Measurements from ENCODE around the gene TMEM82.
A peak's percentile ranks its signal among the peaks of the same experiment; 100 is the strongest.

The TMEM82 gene

DNA sequence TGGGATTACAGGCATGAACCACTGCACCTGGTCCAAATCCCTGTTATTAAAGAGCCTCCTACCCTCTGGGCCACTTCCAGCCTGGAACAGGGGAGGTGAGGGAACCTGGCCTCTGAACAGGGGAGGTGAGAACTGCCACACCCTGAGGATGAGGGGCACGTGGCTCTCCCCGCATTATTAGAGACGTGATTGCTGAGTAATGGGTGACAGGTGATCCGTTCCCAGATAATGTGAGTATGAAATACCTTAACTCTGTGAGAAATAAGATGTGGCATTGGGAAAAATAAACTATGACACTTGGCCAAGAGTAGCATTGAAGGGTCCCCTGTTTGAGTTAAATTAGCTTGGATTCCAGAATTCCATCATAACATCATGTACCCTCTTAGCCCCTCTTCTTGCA is 19.9 kb upstream of the TMEM82 start:
- DNase-seq, result no peak

- DNase-seq, result no peak
Observed at GRCh38 chr1:15722836-15723532, 19.3 kb upstream of the TMEM82 start.

GRCh38 chr1:15723631-15724246 is 18.6 kb upstream of the TMEM82 start:
- peak; percentile 74 for DNase-seq

DNA sequence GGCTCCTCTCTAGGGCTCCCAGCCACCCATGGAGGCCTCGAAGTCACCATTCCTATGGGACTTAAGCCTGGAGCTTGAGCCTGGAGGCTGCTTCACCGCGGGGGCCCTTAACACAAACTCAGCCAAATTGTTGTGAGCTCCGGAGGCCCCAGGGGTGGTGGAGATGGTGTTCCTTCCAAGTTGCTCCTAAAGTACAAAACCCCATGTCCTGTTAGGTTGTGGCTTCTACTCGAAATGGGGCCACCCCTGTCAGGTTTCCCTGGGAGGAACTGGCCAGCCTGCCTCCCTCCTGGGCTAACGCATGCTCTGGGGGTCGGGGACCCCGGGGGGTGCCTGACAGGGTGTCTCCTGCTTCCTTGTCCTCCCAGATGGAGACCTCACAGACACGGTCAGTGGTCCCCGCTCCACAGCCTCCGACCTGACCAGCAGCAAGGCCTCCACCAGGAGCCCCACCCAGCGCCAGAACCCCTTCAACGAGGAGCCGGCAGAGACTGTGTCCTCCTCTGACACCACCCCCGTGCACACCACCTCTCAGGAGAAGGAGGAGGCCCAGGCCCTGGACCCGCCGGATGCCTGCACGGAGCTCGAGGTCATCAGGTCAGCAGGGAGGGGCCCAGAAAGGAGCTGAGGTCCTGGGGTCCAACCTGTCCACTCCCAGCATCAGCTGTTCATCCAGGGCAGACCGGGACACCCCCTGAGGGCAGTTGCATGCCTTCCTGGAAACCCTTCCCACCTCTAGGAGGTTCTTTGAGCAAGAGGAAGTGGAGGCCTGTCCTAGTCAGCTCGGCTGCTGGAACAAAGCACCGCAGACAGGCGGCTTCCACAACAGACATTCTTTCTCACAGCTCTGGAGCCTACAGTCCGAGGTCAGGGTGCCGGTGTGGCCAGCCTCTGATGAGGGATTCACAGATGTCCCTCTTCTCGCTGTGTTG is 17.1 kb upstream of the TMEM82 start:
- no peak for DNase-seq

GRCh38 chr1:15726508-15726907 is 15.8 kb upstream of the TMEM82 start:
- DNase-seq, result no peak

- no peak for DNase-seq
Observed at GRCh38 chr1:15727021-15727420, 15.3 kb upstream of the TMEM82 start.

DNA sequence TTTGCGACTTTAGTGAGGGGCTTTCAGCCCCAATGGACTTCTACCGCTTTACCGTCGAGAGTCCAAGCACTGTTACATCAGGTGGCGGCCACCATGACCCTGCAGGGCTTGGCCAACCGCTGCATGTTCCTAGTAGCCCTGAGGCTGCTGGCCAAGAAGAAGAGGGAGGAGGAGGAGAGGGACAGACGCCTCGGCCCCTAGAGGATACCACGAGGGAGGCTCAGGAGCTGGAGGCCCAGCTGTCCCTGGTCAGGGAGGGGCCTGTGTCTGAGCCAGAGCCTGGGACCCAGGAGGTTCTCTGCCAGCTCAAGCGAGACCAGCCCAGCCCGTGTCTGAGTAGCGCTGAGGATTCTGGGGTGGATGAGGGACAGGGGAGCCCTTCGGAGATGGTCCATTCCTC is 14.9 kb upstream of the TMEM82 start:
- DNase-seq, result no peak

GRCh38 chr1:15727866-15728534 is 14.3 kb upstream of the TMEM82 start:
- DNase-seq, result peak; percentile 21

GRCh38 chr1:15728937-15729657 is 13.2 kb upstream of the TMEM82 start:
- no peak for DNase-seq

DNA sequence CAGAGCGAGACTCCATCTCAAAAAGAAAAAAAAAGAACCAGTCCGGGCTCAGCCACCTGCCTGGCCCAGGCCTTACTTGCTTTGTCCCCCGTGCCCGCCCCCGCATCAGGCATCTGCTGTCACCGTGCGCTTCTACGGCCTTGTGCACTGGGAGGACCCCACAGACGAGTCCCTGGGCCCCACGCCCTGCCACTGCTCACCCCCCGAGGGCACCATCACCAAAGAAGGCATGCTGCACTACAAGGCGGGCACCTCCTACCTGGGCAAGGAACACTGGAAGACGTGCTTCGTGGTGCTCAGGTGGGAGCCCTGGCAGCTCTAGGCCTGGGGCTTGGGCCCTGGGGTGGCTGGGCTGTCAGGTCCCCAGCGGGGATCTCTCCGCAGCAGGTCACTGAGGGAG is 11.9 kb upstream of the TMEM82 start:
- no peak for DNase-seq

- no peak for DNase-seq
Observed at GRCh38 chr1:15730936-15731335, 11.4 kb upstream of the TMEM82 start.

- DNase-seq, result no peak
Observed at GRCh38 chr1:15731735-15732685, 10.3 kb upstream of the TMEM82 start.

DNA sequence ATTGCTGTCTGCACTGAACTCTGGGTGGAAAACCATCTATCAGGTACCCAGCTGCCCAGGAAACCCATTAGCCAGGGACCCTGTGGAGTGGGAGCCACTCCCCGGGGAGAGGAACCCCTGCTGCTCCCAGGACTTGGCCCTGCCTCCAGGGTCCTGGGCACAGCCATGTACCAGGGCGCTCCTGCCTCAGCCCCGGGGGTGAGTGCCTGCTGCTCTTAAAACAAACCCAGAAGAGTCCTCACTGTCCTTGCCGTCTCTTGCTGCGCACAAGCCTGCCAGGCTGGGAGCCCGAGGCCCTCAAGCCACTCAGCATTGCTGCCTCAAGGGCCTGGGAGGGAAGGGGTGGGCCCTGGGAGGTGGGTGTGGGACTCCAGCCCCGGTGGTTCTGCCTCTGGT is 9.6 kb upstream of the TMEM82 start:
- DNase-seq, result no peak

GRCh38 chr1:15733218-15733725 is 9.0 kb upstream of the TMEM82 start:
- no peak for DNase-seq

- no peak for DNase-seq
Observed at GRCh38 chr1:15733726-15734226, 8.5 kb upstream of the TMEM82 start.

GRCh38 chr1:15734296-15734695 is 8.0 kb upstream of the TMEM82 start:
- no peak for DNase-seq

GRCh38 chr1:15734901-15735300 is 7.4 kb upstream of the TMEM82 start:
- no peak for DNase-seq

DNA sequence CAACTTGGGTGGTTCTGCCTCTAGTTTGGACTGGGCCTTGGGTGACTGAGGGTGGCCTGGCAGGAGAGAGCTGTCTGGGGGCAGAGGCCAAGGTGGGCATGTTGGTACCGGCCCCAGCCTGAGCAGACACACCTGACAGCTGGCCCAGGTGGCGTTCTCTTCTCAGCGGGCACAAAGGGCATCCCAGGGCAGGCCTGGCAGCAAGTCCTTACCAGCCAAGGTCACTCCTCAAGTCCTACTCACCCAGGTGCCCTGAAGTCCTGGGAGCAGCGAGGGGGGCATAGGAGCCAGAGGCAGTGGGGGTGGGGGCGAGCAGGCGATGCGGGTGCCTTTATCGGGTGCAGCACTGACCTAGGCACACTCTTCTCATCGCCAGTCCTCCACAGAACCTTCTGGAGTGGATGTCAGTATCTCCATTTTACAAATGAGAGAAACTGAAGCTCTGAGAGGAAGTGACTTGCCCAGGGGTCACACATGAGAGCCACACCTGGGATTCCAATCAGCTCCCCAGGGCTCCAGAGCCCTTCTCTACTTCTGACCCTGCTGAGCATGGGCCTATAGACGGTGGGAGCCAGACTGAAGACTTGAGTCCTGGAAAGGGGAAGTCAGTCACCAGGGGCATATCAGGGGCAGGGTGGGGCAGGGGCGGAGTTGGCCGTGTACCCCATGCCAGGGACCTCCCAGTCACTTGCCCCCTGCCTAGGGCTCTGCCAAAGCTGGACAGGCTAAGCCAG is 6.8 kb upstream of the TMEM82 start:
- no peak for DNase-seq

DNA sequence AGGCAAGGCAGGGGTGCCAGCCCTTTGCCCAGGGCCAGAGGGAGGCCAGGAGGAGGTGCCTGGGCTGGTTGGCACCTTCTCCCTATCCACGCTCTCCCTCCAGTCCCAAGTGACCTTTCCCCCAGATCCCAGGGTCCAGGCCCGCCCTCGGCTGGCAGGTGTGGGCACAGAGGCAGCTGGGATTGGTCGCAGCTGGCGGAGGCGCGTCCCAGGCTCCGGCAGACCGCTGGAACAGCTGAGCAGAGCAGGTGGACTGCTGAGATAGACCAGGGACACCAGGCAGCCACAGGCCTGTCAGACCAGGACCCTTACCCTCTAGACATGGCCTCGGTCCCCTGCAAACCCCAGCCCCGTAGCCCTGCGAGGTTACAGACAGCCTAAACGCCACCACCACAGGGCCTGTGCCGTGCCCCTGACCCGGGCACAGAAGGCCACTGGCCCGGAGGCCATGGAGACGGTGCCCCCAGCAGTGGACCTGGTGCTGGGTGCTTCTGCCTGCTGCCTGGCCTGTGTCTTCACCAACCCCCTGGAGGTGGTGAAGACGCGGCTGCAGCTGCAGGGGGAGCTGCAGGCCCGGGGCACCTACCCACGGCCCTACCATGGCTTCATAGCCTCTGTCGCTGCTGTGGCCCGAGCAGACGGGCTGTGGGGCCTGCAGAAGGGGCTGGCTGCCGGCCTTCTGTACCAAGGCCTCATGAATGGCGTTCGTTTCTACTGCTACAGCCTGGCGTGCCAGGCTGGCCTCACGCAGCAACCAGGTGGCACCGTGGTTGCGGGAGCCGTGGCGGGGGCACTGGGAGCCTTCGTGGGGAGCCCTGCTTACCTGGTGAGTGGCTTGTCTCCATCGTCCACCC is 6.0 kb upstream of the TMEM82 start, which contains the start of gene SLC25A34:
TSS of gene SLC25A34 (plus strand) at position 221 of the 854 bp plus-strand sequence. CDS start at position 449, 228 bp downstream.
- DNase-seq, result peak; percentile 37
